ENCODE results near the gene DYNC1H1. TPM values are rescaled to one million over a fixed set of nuclear protein-coding genes. Genes with fewer than 3 reads are reported as not detected.
A peak's percentile ranks its signal among the peaks of the same experiment; 100 is the strongest.

DYNC1H1 gene
- total and polyA plus RNA-seq, 10 donors, result 65.9 to 446 (median 351) TPM

DNA sequence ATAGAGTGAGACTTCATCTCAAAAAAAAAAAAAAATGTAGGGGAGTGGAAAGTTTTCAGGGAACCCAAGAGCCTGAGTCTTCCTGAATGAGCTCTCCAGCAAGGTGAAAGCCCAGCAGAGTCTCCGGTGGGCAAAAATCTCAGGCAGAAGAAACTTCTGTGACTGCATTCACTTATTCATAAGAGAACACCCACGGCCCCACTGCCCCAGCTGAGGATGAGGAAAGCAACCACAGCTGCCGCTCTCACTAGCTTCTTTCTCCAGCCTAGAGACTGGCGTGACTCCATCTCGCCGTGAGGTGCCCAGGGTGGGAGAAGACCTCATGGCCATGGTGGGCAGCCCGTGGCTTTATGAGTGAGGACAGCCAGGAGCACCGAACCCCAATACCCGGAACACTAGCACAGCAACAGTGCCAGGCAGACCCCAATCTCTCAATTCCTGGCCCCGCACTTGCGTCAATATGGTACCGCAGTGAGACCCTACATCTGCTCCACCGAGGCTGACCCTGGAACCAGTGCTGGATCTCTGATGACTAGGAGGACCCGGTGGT, 29.7 kb upstream of the DYNC1H1 start:
- Histone ChIP-seq H3K36me3 (no peaks in the 10 kb centered on the region), H3K27me3 (replicated peaks in 1 of 7) (peaks cover 0 to 22% (median 0%) of the 10 kb centered on the region in 7 donors), H3K4me1 (no peaks in the 10 kb centered on the region), H3K9me3 (no peaks in the 10 kb centered on the region), H3K27ac (no peak overlapping the region), H3K4me3 (no peak overlapping the region)
- intact Hi-C loops (cut with DNase I; ENCODE audit: low total_unique reads), result no loop called here
- 89 to 93% (median 92%) methylated on average over 13 to 14 of the region's 14 CpGs for WGBS, 5 donors
- TF ChIP-seq POLR2AphosphoS5 (IDR thresholded peaks at IDR 0.05) (no peak), POLR2A (IDR thresholded peaks at IDR 0.05) (no peak), CTCF (IDR thresholded peaks at IDR 0.05 in 8 of 11, conservative IDR thresholded peaks at IDR 0.05 in 3 of 11) (no peak)
- peak; percentile 51 for DNase-seq

DNA sequence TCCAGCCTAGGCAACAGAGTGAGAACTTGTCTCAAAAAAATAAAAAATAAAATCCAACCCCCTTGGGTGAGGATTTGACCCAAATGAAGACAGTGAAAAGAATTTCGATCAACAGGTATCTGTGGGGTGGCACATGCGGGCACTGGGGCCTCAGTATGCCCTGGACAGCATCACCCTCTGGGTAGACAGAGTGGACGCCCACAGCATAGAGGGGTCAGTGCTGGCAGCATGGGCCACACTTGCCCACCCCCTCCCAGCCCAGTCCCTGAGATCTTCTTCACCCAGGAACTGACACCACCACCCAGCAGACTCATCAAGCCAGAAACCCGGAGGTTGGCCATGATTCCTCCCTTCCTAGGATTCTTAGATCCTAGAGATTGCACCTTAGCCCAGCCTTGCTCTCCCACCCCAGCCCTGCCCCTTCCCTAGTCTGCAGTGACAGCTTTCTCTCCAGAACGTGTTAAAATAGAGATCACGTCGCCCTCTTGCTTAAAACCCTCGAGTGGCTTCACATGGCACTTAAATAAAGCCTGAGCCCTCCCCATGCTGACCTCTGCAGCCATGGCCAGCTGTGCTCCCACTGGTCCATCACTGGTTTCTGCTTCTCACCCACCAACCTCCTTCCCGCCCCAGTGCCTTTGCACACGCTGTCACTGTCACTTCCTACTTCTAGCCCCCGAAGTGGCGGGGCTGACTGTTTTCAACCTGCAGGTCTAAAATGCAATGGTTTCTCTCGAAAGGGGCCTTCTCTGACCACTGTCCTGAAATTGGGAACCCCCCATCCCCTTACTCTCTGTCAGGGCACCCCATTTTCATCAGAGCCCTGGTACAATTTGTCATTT, 26.2 kb upstream of the DYNC1H1 start:
- TF ChIP-seq POLR2A (IDR thresholded peaks at IDR 0.05) (no peak), CTCF (IDR thresholded peaks at IDR 0.05 in 8 of 11, conservative IDR thresholded peaks at IDR 0.05 in 3 of 11) (no peak), POLR2AphosphoS5 (IDR thresholded peaks at IDR 0.05) (no peak)
- H3K27ac ChIP-seq, result no peak overlapping the region
- no peaks in the 10 kb centered on the region for H3K9me3 ChIP-seq
- peaks cover 0 to 47% (median 0%) of the 10 kb centered on the region in 7 donors for H3K27me3 ChIP-seq (replicated peaks in 1 of 7)
- peak; percentile 43 for DNase-seq
- intact Hi-C loops (cut with DNase I; ENCODE audit: low total_unique reads), result no loop called here
- H3K36me3 ChIP-seq, result no peaks in the 10 kb centered on the region
- no peaks in the 10 kb centered on the region for H3K4me1 ChIP-seq
- H3K4me3 ChIP-seq, result no peak overlapping the region
- WGBS, 5 donors, result 57 to 70% (median 63%) methylated on average over 13 of the region's 13 CpGs

GRCh38 chr14:101939646-101940170, 24.7 kb upstream of the DYNC1H1 start:
- WGBS, 5 donors, result 74 to 81% (median 78%) methylated on average over 5 of the region's 5 CpGs
- peaks cover 0 to 60% (median 0%) of the 10 kb centered on the region in 7 donors for H3K27me3 ChIP-seq (replicated peaks in 1 of 7)
- H3K4me1 ChIP-seq, result no peaks in the 10 kb centered on the region
- H3K9me3 ChIP-seq, result no peaks in the 10 kb centered on the region
- DNase-seq, result no peak
- H3K4me3 ChIP-seq, result no peak overlapping the region
- TF ChIP-seq POLR2A (IDR thresholded peaks at IDR 0.05) (no peak), CTCF (IDR thresholded peaks at IDR 0.05 in 8 of 11, conservative IDR thresholded peaks at IDR 0.05 in 3 of 11) (no peak), POLR2AphosphoS5 (IDR thresholded peaks at IDR 0.05) (no peak)
- no peak overlapping the region for H3K27ac ChIP-seq
- H3K36me3 ChIP-seq, result no peaks in the 10 kb centered on the region
- intact Hi-C loops (cut with DNase I; ENCODE audit: low total_unique reads), result no loop called here

DNA sequence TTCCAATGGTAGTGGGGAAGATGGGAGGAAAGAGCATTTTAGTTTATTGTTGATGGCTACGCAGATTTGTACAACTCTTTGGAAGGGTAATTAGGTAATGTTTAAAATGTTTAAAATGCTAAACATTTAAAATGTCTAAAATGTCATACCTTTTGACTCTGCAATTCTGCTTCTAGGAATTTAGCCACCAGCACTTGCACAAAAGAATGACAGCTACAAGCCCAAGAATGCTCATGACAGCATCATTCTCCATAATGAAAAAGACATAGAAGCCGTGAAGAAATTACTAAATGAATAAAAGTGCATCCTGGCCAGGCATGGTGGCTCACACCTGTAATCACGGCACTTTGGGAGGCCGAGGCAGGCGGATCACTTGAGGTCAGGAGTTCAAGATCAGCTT, 19.9 kb upstream of the DYNC1H1 start:
- DNase-seq, result no peak
- intact Hi-C loops (cut with DNase I; ENCODE audit: low total_unique reads), result no loop called here
- no peak for TF ChIP-seq POLR2A (IDR thresholded peaks at IDR 0.05)
- TF ChIP-seq CTCF (IDR thresholded peaks at IDR 0.05 in 8 of 11, conservative IDR thresholded peaks at IDR 0.05 in 3 of 11), result no peak
- no peak for TF ChIP-seq POLR2AphosphoS5 (IDR thresholded peaks at IDR 0.05)
- peaks cover 6 to 20% (median 18%) of the 10 kb centered on the region in 6 donors for H3K4me1 ChIP-seq
- H3K36me3 ChIP-seq, result no peaks in the 10 kb centered on the region
- H3K27me3 ChIP-seq (replicated peaks in 1 of 7), result peaks cover 0 to 63% (median 0%) of the 10 kb centered on the region in 7 donors
- H3K4me3 ChIP-seq, result no peak overlapping the region
- 62 to 80% (median 68%) methylated on average over 5 of the region's 5 CpGs for WGBS, 5 donors
- no peak overlapping the region for H3K27ac ChIP-seq
- H3K9me3 ChIP-seq, result no peaks in the 10 kb centered on the region

All from spleen (tissue), 11 donors.